Lower leg skin (tissue), 3 donors: ENCODE results near the gene SORCS2.

Experiments used
- CTCF ChIP-seq, 3 donors: fragments of 450-650 bp; IDR thresholded peaks; one replicate each; pipeline ENCODE4 v1.5.1; 2016; ENCODE audit warnings: antibody characterized with exemption in 3 of 3, mild to moderate bottlenecking in 3 of 3, moderate library complexity in 2 of 3
- POLR2A ChIP-seq, 2 donors: fragments of 450-650 bp; IDR thresholded peaks; one replicate each; pipeline ENCODE4 v1.6.1; 2016 to 2017; ENCODE audit warnings: antibody characterized with exemption in 2 of 2, mild to moderate bottlenecking in 1 of 2, moderate library complexity in 1 of 2

- TF ChIP-seq CTCF (IDR thresholded peaks at IDR 0.05), result no peak
- no peak for TF ChIP-seq POLR2A (IDR thresholded peaks at IDR 0.05)
Observed at GRCh38 chr4:7261536-7261935, 69.2 kb downstream of the SORCS2 start.
